Calu3 (cell line): ENCODE measurements around the gene DYSF. TPM values are rescaled to one million over a fixed set of nuclear protein-coding genes. Genes with fewer than 3 reads are reported as not detected.

ENCODE experiments used
- BruUV-seq: library from RNA; stranded (reverse); fragments of 400-500 nt; replicated peaks from 2 replicates; lab custom pipeline; 2021; lab: Mats Ljungman, UMichigan
- CTCF ChIA-PET: fragments of 300-600 bp; sonication (Branson Sonifier 250); formaldehyde crosslinking; loops from one replicate; lab custom pipeline; 2022; ENCODE audit warnings: antibody characterized with exemption; lab: Charles Lee
- DNase-seq: peaks from one replicate; pipeline ENCODE4 v3.0.0; 2022
- H3K27ac Mint-ChIP-seq: one replicate; pipeline ENCODE4 v1.8.0; 2022; ENCODE audit warnings: mixed read lengths; ENCODE audit not compliant: unreplicated experiment
- H3K27me3 Mint-ChIP-seq: one replicate; pipeline ENCODE4 v1.8.0; 2022; ENCODE audit warnings: mixed read lengths; ENCODE audit not compliant: unreplicated experiment
- H3K36me3 Mint-ChIP-seq: one replicate; pipeline ENCODE4 v1.8.0; 2022; ENCODE audit warnings: mild to moderate bottlenecking, moderate library complexity, mixed read lengths; ENCODE audit not compliant: insufficient read depth, unreplicated experiment
- H3K4me1 Mint-ChIP-seq: one replicate; pipeline ENCODE4 v1.8.0; 2022; ENCODE audit warnings: mild to moderate bottlenecking, low read depth, mixed read lengths; ENCODE audit not compliant: unreplicated experiment
- H3K4me3 Mint-ChIP-seq: one replicate; pipeline ENCODE4 v1.8.0; 2022; ENCODE audit warnings: mild to moderate bottlenecking, low read depth, moderate library complexity, mixed read lengths; ENCODE audit not compliant: unreplicated experiment
- H3K9me3 Mint-ChIP-seq: one replicate; pipeline ENCODE4 v1.8.0; 2022; ENCODE audit warnings: low read depth, mixed read lengths; ENCODE audit not compliant: unreplicated experiment
- intact Hi-C: fragments of 100-400 bp; cut with micrococcal nuclease; formaldehyde crosslinking; loops from one replicate; pipeline ENCODE4 v1.10.0; 2022; ENCODE audit not compliant: unreplicated experiment
- total RNA-seq: library from RNA; stranded (reverse); gene quantifications from 2 replicates; pipeline ENCODE4 v1.2.3, GENCODE V29; 2022
- TF ChIP-seq, protein P1 (sequence below): fragments of 200-600 bp; IDR thresholded peaks from one replicate; pipeline ENCODE4 v1.8.0; 2022; ENCODE audit warnings: antibody characterized with exemption; ENCODE audit not compliant: unreplicated experiment

The DYSF gene
- total RNA-seq, 1 experiment from 2014 or later: 3.2 TPM

DNA sequence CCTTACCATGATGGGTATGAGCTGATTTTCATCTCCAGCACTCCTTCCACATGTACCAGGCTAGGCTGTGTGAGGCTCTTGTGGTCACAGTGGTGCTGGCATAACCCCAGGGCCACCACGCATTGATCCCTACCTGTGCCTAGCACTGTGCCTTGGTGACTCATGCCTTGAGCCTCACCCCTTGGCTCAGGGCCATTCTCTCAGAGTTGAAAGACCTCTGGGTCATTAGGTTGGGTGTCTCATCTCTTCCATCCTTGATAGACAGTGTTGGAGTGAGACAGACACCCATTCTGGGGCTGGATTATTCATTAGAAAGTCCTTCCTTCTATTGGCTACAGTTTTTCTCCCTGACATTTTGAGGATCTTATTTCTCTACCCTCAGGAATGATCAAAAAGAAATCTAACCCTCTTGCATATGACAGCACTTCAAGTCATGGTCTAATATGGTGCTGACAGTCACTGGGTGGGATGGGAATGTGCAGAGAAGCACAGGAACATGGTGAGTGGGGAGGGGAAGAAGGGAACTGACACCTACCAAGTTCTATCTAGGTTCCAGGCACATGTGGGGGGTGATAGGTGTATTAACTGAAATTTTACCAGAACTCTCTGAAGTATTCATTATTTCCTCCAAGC, 41.3 kb downstream of the DYSF start:
- H3K9me3 Mint-ChIP-seq: no peaks in the 10 kb centered on the region
- intact Hi-C loops: loop anchor here (10.0 kb wide), 1 partner anchor 280 kb away; no protein-coding TSS in a partner anchor
- no TSS peak for BruUV-seq
- H3K27me3 Mint-ChIP-seq: no peaks in the 10 kb centered on the region
- peaks cover 5% of the 10 kb centered on the region for H3K36me3 Mint-ChIP-seq
- CTCF ChIA-PET: interaction anchor here (0.7 to 1.0 kb wide), 2 partner anchors 14 to 30 kb away, joined by 3 read pairs; no protein-coding TSS in a partner anchor
- TF ChIP-seq, protein P1, sequence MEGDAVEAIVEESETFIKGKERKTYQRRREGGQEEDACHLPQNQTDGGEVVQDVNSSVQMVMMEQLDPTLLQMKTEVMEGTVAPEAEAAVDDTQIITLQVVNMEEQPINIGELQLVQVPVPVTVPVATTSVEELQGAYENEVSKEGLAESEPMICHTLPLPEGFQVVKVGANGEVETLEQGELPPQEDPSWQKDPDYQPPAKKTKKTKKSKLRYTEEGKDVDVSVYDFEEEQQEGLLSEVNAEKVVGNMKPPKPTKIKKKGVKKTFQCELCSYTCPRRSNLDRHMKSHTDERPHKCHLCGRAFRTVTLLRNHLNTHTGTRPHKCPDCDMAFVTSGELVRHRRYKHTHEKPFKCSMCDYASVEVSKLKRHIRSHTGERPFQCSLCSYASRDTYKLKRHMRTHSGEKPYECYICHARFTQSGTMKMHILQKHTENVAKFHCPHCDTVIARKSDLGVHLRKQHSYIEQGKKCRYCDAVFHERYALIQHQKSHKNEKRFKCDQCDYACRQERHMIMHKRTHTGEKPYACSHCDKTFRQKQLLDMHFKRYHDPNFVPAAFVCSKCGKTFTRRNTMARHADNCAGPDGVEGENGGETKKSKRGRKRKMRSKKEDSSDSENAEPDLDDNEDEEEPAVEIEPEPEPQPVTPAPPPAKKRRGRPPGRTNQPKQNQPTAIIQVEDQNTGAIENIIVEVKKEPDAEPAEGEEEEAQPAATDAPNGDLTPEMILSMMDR: no peak
- H3K4me3 Mint-ChIP-seq: no peak overlapping the region
- H3K4me1 Mint-ChIP-seq: peaks cover 53% of the 10 kb centered on the region
- no peak for DNase-seq
- no peak overlapping the region for H3K27ac Mint-ChIP-seq

DNA sequence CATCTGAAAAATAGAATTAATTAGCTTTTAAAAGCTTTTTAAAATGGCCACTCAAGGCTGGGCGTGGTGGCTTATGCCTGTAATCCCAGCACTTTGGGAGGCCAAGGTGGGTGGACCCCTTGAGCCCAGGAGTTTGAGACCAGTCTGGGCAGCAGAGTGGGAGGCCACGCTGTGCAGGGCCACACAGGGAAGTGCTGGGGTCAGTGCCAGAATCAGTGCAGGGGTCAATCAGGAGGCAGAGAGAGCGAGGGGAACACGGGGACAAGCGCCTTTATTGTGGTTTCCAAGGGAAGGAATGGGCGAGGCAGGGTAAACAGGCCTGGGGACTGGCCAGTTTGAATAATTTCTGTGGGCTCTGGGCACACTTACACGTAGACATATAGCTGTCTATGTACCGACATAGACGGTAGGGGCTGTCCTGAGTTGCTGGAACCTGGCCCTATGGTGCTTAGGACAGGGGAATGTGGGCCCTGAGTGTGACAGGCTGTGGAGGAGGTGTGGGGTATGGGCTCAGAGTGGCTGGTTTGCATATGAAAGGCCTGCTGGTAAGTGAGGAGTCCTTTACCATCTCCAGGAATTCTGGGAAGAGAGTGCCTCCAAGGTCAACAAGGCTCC, 42.9 kb downstream of the DYSF start:
- TF ChIP-seq, protein P1: no peak
- peaks cover 57% of the 10 kb centered on the region for H3K4me1 Mint-ChIP-seq
- intact Hi-C loops: loop anchor here (10.0 kb wide), 1 partner anchor 281 kb away; no protein-coding TSS in a partner anchor
- no TSS peak for BruUV-seq
- H3K4me3 Mint-ChIP-seq: no peak overlapping the region
- H3K36me3 Mint-ChIP-seq: peaks cover 5% of the 10 kb centered on the region
- H3K9me3 Mint-ChIP-seq: no peaks in the 10 kb centered on the region
- no peaks in the 10 kb centered on the region for H3K27me3 Mint-ChIP-seq
- CTCF ChIA-PET: interaction anchor here (0.5 to 1.5 kb wide), 2 partner anchors 35 to 165 kb away, joined by 4 read pairs; partner anchors contain the start of gene ZNF638
- H3K27ac Mint-ChIP-seq: peak overlapping the region; percentile 40
- DNase-seq: peak; percentile 25

DNA sequence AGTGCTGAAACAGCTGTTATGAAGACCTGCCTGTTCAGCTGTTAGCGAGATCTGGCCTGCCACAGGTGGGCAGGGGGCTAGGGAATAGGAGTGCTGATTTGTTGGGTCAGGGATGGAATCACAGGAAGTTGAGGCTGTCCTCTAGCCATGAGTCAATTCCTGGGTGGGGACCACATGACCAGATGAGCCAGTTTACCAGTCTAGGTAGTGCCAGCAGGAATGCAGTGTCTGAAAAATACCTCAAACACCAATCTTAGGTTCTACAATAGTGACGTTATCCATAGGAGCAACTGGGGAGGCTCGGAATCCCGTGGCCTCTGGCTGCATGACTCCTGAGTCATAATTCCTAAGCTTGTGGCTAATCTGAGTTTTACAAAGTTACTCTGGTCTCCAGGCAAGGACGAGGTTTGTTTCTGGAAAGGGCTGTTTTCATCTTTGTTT, 44.9 kb downstream of the DYSF start:
- BruUV-seq: no TSS peak
- intact Hi-C loops: loop anchor here (10.0 kb wide), 1 partner anchor 283 kb away; no protein-coding TSS in a partner anchor
- TF ChIP-seq, protein P1: no peak
- H3K27me3 Mint-ChIP-seq: no peaks in the 10 kb centered on the region
- H3K9me3 Mint-ChIP-seq: no peaks in the 10 kb centered on the region
- CTCF ChIA-PET: interaction anchor here (0.6 to 0.9 kb wide), 2 partner anchors 38 to 47 kb away, joined by 3 to 4 read pairs; no protein-coding TSS in a partner anchor
- DNase-seq: peak; percentile 72
- peaks cover 5% of the 10 kb centered on the region for H3K36me3 Mint-ChIP-seq
- peaks cover 58% of the 10 kb centered on the region for H3K4me1 Mint-ChIP-seq
- no peak overlapping the region for H3K4me3 Mint-ChIP-seq
- peak overlapping the region; percentile 89 for H3K27ac Mint-ChIP-seq

DNA sequence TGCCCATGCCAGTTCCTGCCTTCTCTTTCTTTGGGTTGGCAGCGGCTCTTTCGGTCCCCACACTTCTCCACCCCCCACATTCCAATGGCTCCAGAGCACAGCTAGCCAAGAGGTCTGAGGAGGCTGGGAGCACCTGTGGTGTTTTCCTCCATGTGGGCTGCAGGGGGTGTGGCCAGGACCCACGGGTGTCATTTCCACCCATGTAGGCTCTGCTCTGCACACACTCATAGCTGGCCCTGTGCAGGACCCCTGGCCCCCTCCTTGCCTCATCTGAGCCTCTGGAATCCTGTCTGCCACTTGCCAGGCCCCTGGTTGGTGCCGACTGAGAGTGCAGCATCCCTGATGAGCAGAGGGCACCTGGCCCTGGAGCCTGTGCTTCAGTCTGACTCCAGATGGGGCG, 46.3 kb downstream of the DYSF start:
- Mint-ChIP-seq H3K4me1 (peaks cover 62% of the 10 kb centered on the region), H3K27me3 (no peaks in the 10 kb centered on the region), H3K4me3 (no peak overlapping the region), H3K36me3 (peaks cover 2% of the 10 kb centered on the region), H3K9me3 (no peaks in the 10 kb centered on the region), H3K27ac (peak overlapping the region; percentile 89)
- intact Hi-C loops: loop anchor here (10.0 kb wide), 1 partner anchor 285 kb away; no protein-coding TSS in a partner anchor
- no peak for DNase-seq
- BruUV-seq: no TSS peak
- CTCF ChIA-PET: no interaction called here
- TF ChIP-seq, protein P1: no peak
